T-cell (primary cell): ENCODE data around the gene CCDC149. TPM values are rescaled to one million over a fixed set of nuclear protein-coding genes. Genes with fewer than 3 reads are reported as not detected.

Source experiments
- ATAC-seq, 4 experiments: fragments of 200-7000 bp in 3 of 4; fragments of 150-1000 bp in 1 of 4; cut with Tn5 transposase; replicated peaks in 1 of 4; 1 replicate in 3 of 4; 2 replicates in 1 of 4; pipeline ENCODE4 v1.10.0; 2021; ENCODE audit warnings: moderate library complexity in 3 of 4, mild to moderate bottlenecking in 2 of 4, moderate number of reproducible peaks in 1 of 4
- CTCF ChIA-PET, 2 donors: fragments of 300-600 bp; sonication (Branson Sonifier 250); formaldehyde crosslinking; loops; one replicate each; lab custom pipeline; 2022; ENCODE audit warnings: antibody characterized with exemption in 2 of 2; lab: Charles Lee
- POLR2A ChIA-PET, 2 donors: fragments of 300-600 bp; sonication (Branson Sonifier 250); formaldehyde crosslinking; loops; one replicate each; lab custom pipeline; 2022; ENCODE audit warnings: antibody characterized with exemption in 2 of 2; lab: Charles Lee
- DNase-seq, 35 experiments: peaks; one replicate each; pipeline versions ENCODE4 v3.0.0 to v3.0.0-alpha.2; 2013 to 2023
- H3K27ac ChIP-seq: one replicate; pipeline ENCODE4 v1.5.1; 2013; ENCODE audit warnings: low read length
- H3K27me3 ChIP-seq, 2 experiments: replicated peaks in 1 of 2; 1 replicate in 1 of 2; 2 replicates in 1 of 2; pipeline versions ENCODE4 v1.6.1 to v1.7.0; 2013; ENCODE audit warnings: low read length in 1 of 2, mixed read lengths in 1 of 2; ENCODE audit not compliant: control insufficient read depth in 2 of 2, insufficient read depth in 2 of 2; ENCODE audit errors: extremely low read depth in 1 of 2
- H3K36me3 ChIP-seq, 2 donors: 1 replicate in 1 of 2; 2 replicates in 1 of 2; pipeline versions ENCODE4 v1.6.1 to v1.7.0; 2013; ENCODE audit warnings: low read length in 1 of 2; ENCODE audit not compliant: control insufficient read depth in 2 of 2, insufficient read depth in 1 of 2; ENCODE audit errors: extremely low read depth in 1 of 2
- H3K4me1 ChIP-seq, 2 experiments: 1 replicate in 1 of 2; 2 replicates in 1 of 2; pipeline versions ENCODE4 v1.6.1 to v1.7.0; 2013; ENCODE audit warnings: low read length in 2 of 2, mixed read lengths in 1 of 2; ENCODE audit not compliant: insufficient read depth in 2 of 2, control insufficient read depth in 1 of 2; ENCODE audit errors: extremely low read depth in 1 of 2
- H3K4me3 ChIP-seq, 2 donors: 1 replicate in 1 of 2; 2 replicates in 1 of 2; pipeline versions ENCODE4 v1.5.1 to v1.7.0; 2013; ENCODE audit warnings: mild to moderate bottlenecking in 2 of 2, low read length in 1 of 2, moderate library complexity in 1 of 2; ENCODE audit not compliant: control insufficient read depth in 1 of 2; ENCODE audit errors: extremely low read depth in 1 of 2
- H3K9me3 ChIP-seq: 2 replicates; pipeline ENCODE4 v1.7.0; 2013
- H3K27ac Mint-ChIP-seq, 2 donors: one replicate each; pipeline ENCODE4 v1.8.0; 2020 to 2021; ENCODE audit warnings: mild to moderate bottlenecking in 2 of 2, mixed read lengths in 2 of 2
- H3K27me3 Mint-ChIP-seq, 2 donors: one replicate each; pipeline ENCODE4 v1.8.0; 2021 to 2022; ENCODE audit warnings: mixed read lengths in 2 of 2
- H3K36me3 Mint-ChIP-seq: one replicate; pipeline ENCODE4 v1.8.0; 2021; ENCODE audit warnings: mixed read lengths
- H3K4me1 Mint-ChIP-seq, 3 donors: one replicate each; pipeline ENCODE4 v1.8.0; 2020 to 2022; ENCODE audit warnings: mixed read lengths in 3 of 3, mild to moderate bottlenecking in 1 of 3
- H3K4me3 Mint-ChIP-seq, 3 donors: one replicate each; pipeline ENCODE4 v1.8.0; 2020 to 2022; ENCODE audit warnings: mild to moderate bottlenecking in 3 of 3, mixed read lengths in 3 of 3, moderate library complexity in 3 of 3
- H3K9me3 Mint-ChIP-seq, 3 donors: one replicate each; pipeline ENCODE4 v1.8.0; 2020 to 2022; ENCODE audit warnings: mixed read lengths in 3 of 3
- WGBS: methylation state at CpG from one replicate; pipeline ENCODE4 v1.1.5; 2013; ENCODE audit warnings: missing lambda C conversion rate; ENCODE audit not compliant: insufficient coverage; 5-methylcytosine and 5-hydroxymethylcytosine counted together
- total RNA-seq, 35 experiments: library from RNA in 6 of 35; stranded (reverse) in 6 of 35; fragments of 120-200 nt in 1 of 35; gene quantifications; one replicate each; pipeline versions ENCODE4 v1.2.1 to v1.2.4 and lab custom pipeline; 2013 to 2026

The CCDC149 gene
- total RNA-seq, 5 donors from 2014 or later (not counting 1 experiment from before 2014, with no cell fraction given), result 0.20 to 0.41 (median 0.25) TPM; not detected in 2

GRCh38 chr4:24805067-24805466 is 107.8 kb downstream of the CCDC149 start:
- Mint-ChIP-seq H3K4me3 (no peak overlapping the region), H3K27me3 (peaks cover 30 to 36% of the 10 kb centered on the region in 2 donors), H3K4me1 (no peaks in the 10 kb centered on the region), H3K9me3 (no peaks in the 10 kb centered on the region), H3K36me3 (no peaks in the 10 kb centered on the region), H3K27ac (no peak overlapping the region)
- Histone ChIP-seq H3K36me3 (no peaks in the 10 kb centered on the region), H3K4me1 (no peaks in the 10 kb centered on the region), H3K9me3 (no peaks in the 10 kb centered on the region), H3K27me3 (peaks cover 0 to 14% of the 10 kb centered on the region in 2 experiments), H3K4me3 (no peak overlapping the region), H3K27ac (no peak overlapping the region)
- ChIA-PET CTCF (no interaction called here), POLR2A (no interaction called here)
- DNase-seq (no peak), ATAC-seq (no peak)
- WGBS, result 94% methylated on average over 2 of the region's 5 CpGs

- H3K27ac ChIP-seq, result no peak overlapping the region
- ChIA-PET POLR2A (no interaction called here), CTCF (no interaction called here)
- DNase-seq (no peak), ATAC-seq (no peak)
- no peak overlapping the region for H3K27ac Mint-ChIP-seq
- peaks cover 0 to 4% (median 0%) of the 10 kb centered on the region in 3 donors for H3K9me3 Mint-ChIP-seq
- no peaks in the 10 kb centered on the region for H3K9me3 ChIP-seq
- no peak overlapping the region for H3K4me3 Mint-ChIP-seq
- no peaks in the 10 kb centered on the region for H3K36me3 Mint-ChIP-seq
- H3K4me1 ChIP-seq, result no peaks in the 10 kb centered on the region
- H3K36me3 ChIP-seq, result no peaks in the 10 kb centered on the region
- no peak overlapping the region for H3K4me3 ChIP-seq
- WGBS, result 76% methylated on average over 3 of the region's 6 CpGs
- H3K27me3 Mint-ChIP-seq, result peaks cover 47 to 51% of the 10 kb centered on the region in 2 donors
- H3K4me1 Mint-ChIP-seq, result no peaks in the 10 kb centered on the region
- peaks cover 0 to 27% of the 10 kb centered on the region in 2 experiments for H3K27me3 ChIP-seq
Observed at GRCh38 chr4:24802648-24803047, 110.2 kb downstream of the CCDC149 start.

GRCh38 chr4:24801136-24801855 is 111.5 kb downstream of the CCDC149 start:
- H3K27ac ChIP-seq, result no peak overlapping the region
- POLR2A ChIA-PET, result interaction anchor here in 1 of 2 donors (0.6 kb wide), 1 partner anchor 454 kb away, joined by 4 read pairs; no protein-coding TSS in a partner anchor
- Mint-ChIP-seq H3K4me3 (no peak overlapping the region), H3K4me1 (no peaks in the 10 kb centered on the region), H3K27me3 (peaks cover 47 to 51% of the 10 kb centered on the region in 2 donors), H3K36me3 (no peaks in the 10 kb centered on the region), H3K9me3 (peaks cover 0 to 4% (median 0%) of the 10 kb centered on the region in 3 donors), H3K27ac (no peak overlapping the region)
- no peaks in the 10 kb centered on the region for H3K36me3 ChIP-seq
- CTCF ChIA-PET, result no interaction called here
- DNase-seq (no peak), ATAC-seq (no peak)
- H3K9me3 ChIP-seq, result no peaks in the 10 kb centered on the region
- WGBS, result 85% methylated on average over 4 of the region's 10 CpGs
- peaks cover 0 to 27% of the 10 kb centered on the region in 2 experiments for H3K27me3 ChIP-seq
- no peak overlapping the region for H3K4me3 ChIP-seq
- H3K4me1 ChIP-seq, result no peaks in the 10 kb centered on the region

- WGBS, result 7% methylated on average over 13 of the region's 25 CpGs
- POLR2A ChIA-PET, result interaction anchor here in 1 of 2 donors (0.6 kb wide), 1 partner anchor 455 kb away, joined by 4 read pairs; no protein-coding TSS in a partner anchor
- no peaks in the 10 kb centered on the region for H3K36me3 ChIP-seq
Observed at GRCh38 chr4:24800325-24800895, 112.4 kb downstream of the CCDC149 start.

GRCh38 chr4:24799544-24800324 is 113.1 kb downstream of the CCDC149 start:
- ChIA-PET POLR2A (no interaction called here), CTCF (no interaction called here)
- H3K27me3 ChIP-seq, result peaks cover 0 to 27% of the 10 kb centered on the region in 2 experiments
- Mint-ChIP-seq H3K4me3 (no peak overlapping the region), H3K27me3 (peaks cover 51% of the 10 kb centered on the region in 2 donors), H3K27ac (no peak overlapping the region), H3K36me3 (no peaks in the 10 kb centered on the region), H3K9me3 (peaks cover 0 to 4% (median 0%) of the 10 kb centered on the region in 3 donors), H3K4me1 (no peaks in the 10 kb centered on the region)
- H3K4me3 ChIP-seq, result no peak overlapping the region
- WGBS, result 24% methylated on average over 100 of the region's 103 CpGs
- no peak overlapping the region for H3K27ac ChIP-seq
- peak in 1 of 4 experiments; percentile 20 for ATAC-seq
- no peaks in the 10 kb centered on the region for H3K9me3 ChIP-seq
- DNase-seq, result no peak
- H3K36me3 ChIP-seq, result no peaks in the 10 kb centered on the region
- H3K4me1 ChIP-seq, result no peaks in the 10 kb centered on the region

More at GRCh38 chr4:24800325-24800895, 112.4 kb downstream of the CCDC149 start:
- H3K4me3 Mint-ChIP-seq, result no peak overlapping the region
- H3K4me1 ChIP-seq, result no peaks in the 10 kb centered on the region
- peaks cover 0 to 27% of the 10 kb centered on the region in 2 experiments for H3K27me3 ChIP-seq
- no peaks in the 10 kb centered on the region for H3K36me3 Mint-ChIP-seq
- H3K9me3 Mint-ChIP-seq, result peaks cover 0 to 4% (median 0%) of the 10 kb centered on the region in 3 donors
- H3K4me1 Mint-ChIP-seq, result no peaks in the 10 kb centered on the region
- CTCF ChIA-PET, result no interaction called here
- H3K27me3 Mint-ChIP-seq, result peaks cover 49 to 51% of the 10 kb centered on the region in 2 donors
- no peaks in the 10 kb centered on the region for H3K9me3 ChIP-seq
- no peak overlapping the region for H3K4me3 ChIP-seq
- H3K27ac ChIP-seq, result no peak overlapping the region
- DNase-seq (no peak), ATAC-seq (no peak)
- H3K27ac Mint-ChIP-seq, result no peak overlapping the region

- peaks cover 0 to 4% (median 0%) of the 10 kb centered on the region in 3 donors for H3K9me3 Mint-ChIP-seq
- H3K4me3 Mint-ChIP-seq, result no peak overlapping the region
- Histone ChIP-seq H3K4me3 (no peak overlapping the region), H3K9me3 (no peaks in the 10 kb centered on the region), H3K36me3 (no peaks in the 10 kb centered on the region), H3K27me3 (peaks cover 0 to 30% of the 10 kb centered on the region in 2 experiments), H3K27ac (no peak overlapping the region), H3K4me1 (no peaks in the 10 kb centered on the region)
- POLR2A ChIA-PET, result no interaction called here
- ATAC-seq (no peak), DNase-seq (no peak)
- CTCF ChIA-PET, result no interaction called here
- H3K4me1 Mint-ChIP-seq, result no peaks in the 10 kb centered on the region
- H3K27me3 Mint-ChIP-seq, result peaks cover 51 to 52% of the 10 kb centered on the region in 2 donors
- WGBS, result 70% methylated on average over 11 of the region's 13 CpGs
- no peak overlapping the region for H3K27ac Mint-ChIP-seq
- H3K36me3 Mint-ChIP-seq, result no peaks in the 10 kb centered on the region
Observed at GRCh38 chr4:24799196-24799543, 113.7 kb downstream of the CCDC149 start.
